Neuronal stem cell (in vitro differentiated cells): ENCODE data around the gene TNC.

ENCODE experiments used
- DNase-seq: peaks from one replicate; pipeline ENCODE4 v3.0.0-alpha.2; 2013; ENCODE audit warnings: low spot score
- H2AFZ ChIP-seq: one replicate; pipeline ENCODE4 v1.6.1; 2013; ENCODE audit warnings: mild to moderate bottlenecking, low read length, inconsistent platforms
- H2AK5ac ChIP-seq: 2 replicates; pipeline ENCODE4 v1.6.1; 2013; ENCODE audit warnings: low read depth, mild to moderate bottlenecking, inconsistent platforms, low read length, moderate library complexity, mixed read lengths
- H2BK120ac ChIP-seq: 2 replicates; pipeline ENCODE4 v1.6.1; 2013; ENCODE audit warnings: low read depth, mild to moderate bottlenecking, inconsistent platforms, low read length, moderate library complexity, mixed read lengths
- H2BK12ac ChIP-seq: one replicate; pipeline ENCODE4 v1.6.1; 2013; ENCODE audit warnings: low read length, inconsistent platforms
- H2BK15ac ChIP-seq: 2 replicates; pipeline ENCODE4 v1.6.1; 2013; ENCODE audit warnings: mild to moderate bottlenecking, low read length, inconsistent platforms, mixed read lengths
- H2BK5ac ChIP-seq: one replicate; pipeline ENCODE4 v1.6.1; 2013; ENCODE audit warnings: inconsistent platforms, mild to moderate bottlenecking, low read length, moderate library complexity
- H3K14ac ChIP-seq: one replicate; pipeline ENCODE4 v1.6.1; 2013; ENCODE audit warnings: low read length, inconsistent platforms
- H3K18ac ChIP-seq: 2 replicates; pipeline ENCODE4 v1.6.1; 2013; ENCODE audit warnings: low read length, inconsistent platforms
- H3K23ac ChIP-seq: 2 replicates; pipeline ENCODE4 v1.6.1; 2013; ENCODE audit warnings: low read depth, mild to moderate bottlenecking, mixed read lengths, low read length, inconsistent platforms; ENCODE audit not compliant: poor library complexity
- H3K27ac ChIP-seq: replicated peaks from 3 replicates; pipeline ENCODE4 v1.5.1; 2013; ENCODE audit warnings: low read length, inconsistent platforms
- H3K27me3 ChIP-seq, 3 experiments: 2 replicates each; pipeline ENCODE4 v1.6.1; 2013; ENCODE audit warnings: low read length in 3 of 3, mild to moderate bottlenecking in 2 of 3, inconsistent platforms in 1 of 3, low read depth in 1 of 3, mixed read lengths in 1 of 3, moderate library complexity in 1 of 3; ENCODE audit not compliant: control insufficient read depth in 3 of 3, insufficient read depth in 3 of 3
- H3K36me3 ChIP-seq, 2 donors: replicated peaks in 1 of 2; 2 replicates each; pipeline ENCODE4 v1.6.1; 2013; ENCODE audit warnings: low read length in 2 of 2; ENCODE audit not compliant: control insufficient read depth in 2 of 2, insufficient read depth in 2 of 2
- H3K4ac ChIP-seq: 2 replicates; pipeline ENCODE4 v1.6.1; 2013; ENCODE audit warnings: inconsistent platforms, mild to moderate bottlenecking, low read length, moderate library complexity
- H3K4me1 ChIP-seq, 2 donors: 1 replicate in 1 of 2; 2 replicates in 1 of 2; pipeline ENCODE4 v1.6.1; 2013; ENCODE audit warnings: low read length in 2 of 2, low read depth in 1 of 2; ENCODE audit not compliant: control insufficient read depth in 2 of 2, insufficient read depth in 1 of 2
- H3K4me2 ChIP-seq: one replicate; pipeline ENCODE4 v1.6.1; 2013; ENCODE audit warnings: mild to moderate bottlenecking, low read length, inconsistent platforms; ENCODE audit not compliant: insufficient read depth, poor library complexity, severe bottlenecking
- H3K4me3 ChIP-seq, 2 donors: 2 replicates each; pipeline ENCODE4 v1.5.1; 2013; ENCODE audit warnings: low read length in 2 of 2, mild to moderate bottlenecking in 2 of 2, inconsistent platforms in 1 of 2, moderate library complexity in 1 of 2
- H3K79me1 ChIP-seq: one replicate; pipeline ENCODE4 v1.6.1; 2013; ENCODE audit warnings: low read depth, mild to moderate bottlenecking, inconsistent platforms, low read length, moderate library complexity
- H3K9ac ChIP-seq: one replicate; pipeline ENCODE4 v1.6.1; 2013; ENCODE audit warnings: mild to moderate bottlenecking, low read depth, low read length, inconsistent platforms; ENCODE audit not compliant: poor library complexity
- H3K9me3 ChIP-seq, 2 donors: replicated peaks in 1 of 2; 2 replicates each; pipeline versions ENCODE3 to v1.6.1; 2013; ENCODE audit warnings: low read length in 2 of 2, mild to moderate bottlenecking in 2 of 2, inconsistent platforms in 1 of 2, low read depth in 1 of 2, mixed read lengths in 1 of 2, moderate library complexity in 1 of 2; ENCODE audit not compliant: control insufficient read depth in 2 of 2, insufficient read depth in 1 of 2
- H4K8ac ChIP-seq: one replicate; pipeline ENCODE4 v1.6.1; 2013; ENCODE audit warnings: low read depth, mild to moderate bottlenecking, inconsistent platforms, low read length, moderate library complexity
- H4K91ac ChIP-seq: one replicate; pipeline ENCODE4 v1.6.1; 2013; ENCODE audit warnings: low read length, low read depth, mild to moderate bottlenecking, inconsistent platforms; ENCODE audit not compliant: poor library complexity
- WGBS, 2 donors: extraction: QIAGEN DNeasy Blood & Tissue Kit; methylation state at CpG; one replicate each; pipeline ENCODE4 v1.1.7; 2013; ENCODE audit warnings: missing lambda C conversion rate in 2 of 2, mixed read lengths in 1 of 2; ENCODE audit not compliant: insufficient read length in 2 of 2, insufficient replicate concordance in 1 of 2; ENCODE audit errors: extremely low coverage in 2 of 2; 5-methylcytosine and 5-hydroxymethylcytosine counted together

TNC gene

DNA sequence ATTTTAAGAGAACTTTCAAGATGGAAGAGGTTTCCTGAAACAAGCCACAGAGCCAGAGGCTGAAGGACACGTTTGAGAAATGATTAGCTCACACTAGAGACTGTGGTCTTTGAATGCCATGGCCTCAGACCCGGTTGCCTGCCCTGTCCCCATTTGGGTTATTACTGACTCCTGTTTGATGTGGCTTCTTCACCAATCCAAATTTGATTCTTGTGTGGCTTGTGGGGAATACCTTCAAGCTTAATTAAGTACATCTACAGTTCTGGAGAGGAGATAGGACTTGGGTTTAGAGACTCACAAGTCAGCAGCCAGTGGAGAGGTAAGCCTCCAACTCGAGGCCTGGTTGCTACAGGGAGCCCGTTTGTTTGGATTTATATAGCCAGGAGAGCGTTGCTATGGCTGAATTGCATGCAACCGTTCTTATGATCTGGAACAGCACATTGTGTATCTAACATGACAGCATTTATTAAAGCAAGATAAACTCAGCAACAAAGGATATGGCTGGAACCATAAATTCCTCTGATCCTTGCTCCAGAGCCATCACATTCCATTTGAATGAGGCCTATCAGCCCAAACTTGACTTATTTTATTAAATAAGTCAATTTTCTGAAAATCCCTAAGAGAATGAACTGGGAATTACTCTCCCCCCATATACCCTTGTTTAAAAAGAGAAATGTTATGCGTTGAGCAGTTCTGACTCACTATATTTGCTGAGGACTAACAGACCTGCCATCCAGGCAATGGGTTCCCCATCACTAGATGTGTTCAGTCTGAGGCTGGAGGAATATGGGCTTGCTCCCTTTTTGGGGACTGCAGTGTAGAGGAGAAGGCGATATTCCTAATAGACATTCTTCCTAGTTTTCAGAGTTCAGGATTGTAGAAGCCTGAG, 99.2 kb downstream of the TNC start:
- peaks cover 0 to 6% (median 0%) of the 10 kb centered on the region in 3 experiments for H3K27me3 ChIP-seq
- no peak overlapping the region for H3K9ac ChIP-seq
- H2AFZ ChIP-seq, result no peak overlapping the region
- WGBS, 2 donors, result no CpG with 5 or more reads among the region's 8 CpGs
- no peak overlapping the region for H3K18ac ChIP-seq
- H4K8ac ChIP-seq, result no peak overlapping the region
- no peak overlapping the region for H2AK5ac ChIP-seq
- H3K4me2 ChIP-seq, result no peak overlapping the region
- no peak overlapping the region for H2BK120ac ChIP-seq
- DNase-seq, result no peak
- no peak overlapping the region for H2BK5ac ChIP-seq
- no peak overlapping the region for H3K14ac ChIP-seq
- H4K91ac ChIP-seq, result no peak overlapping the region
- no peak overlapping the region for H2BK15ac ChIP-seq
- peaks cover 0 to under 1% of the 10 kb centered on the region in 2 donors for H3K4me1 ChIP-seq
- no peak overlapping the region for H3K4me3 ChIP-seq
- no peaks in the 10 kb centered on the region for H3K79me1 ChIP-seq
- no peak overlapping the region for H2BK12ac ChIP-seq
- H3K9me3 ChIP-seq, result no peaks in the 10 kb centered on the region
- no peak overlapping the region for H3K27ac ChIP-seq
- no peak overlapping the region for H3K4ac ChIP-seq
- no peak overlapping the region for H3K23ac ChIP-seq
- no peaks in the 10 kb centered on the region for H3K36me3 ChIP-seq

DNA sequence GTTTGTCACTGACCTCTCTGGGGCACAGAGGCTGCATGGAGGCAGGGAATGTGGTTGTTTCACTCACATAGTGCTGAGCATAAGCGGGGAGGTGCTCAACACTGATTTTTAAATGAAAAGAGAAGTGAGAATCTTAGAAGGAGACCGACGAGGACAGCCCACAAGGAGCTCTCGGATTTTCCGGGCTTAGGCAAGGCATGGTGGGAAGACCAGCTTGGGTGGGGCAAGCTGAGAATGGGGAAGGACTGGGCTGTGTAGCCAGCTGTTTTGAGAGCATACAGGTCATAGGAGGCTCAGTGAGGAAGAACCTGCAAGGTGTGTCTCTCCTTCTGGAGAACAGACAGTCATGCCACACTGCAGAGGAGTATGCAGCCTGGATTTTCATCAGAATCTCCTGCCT, 101.6 kb downstream of the TNC start:
- H4K8ac ChIP-seq, result no peak overlapping the region
- no peak overlapping the region for H3K4me2 ChIP-seq
- no peak overlapping the region for H2AK5ac ChIP-seq
- H2BK120ac ChIP-seq, result no peak overlapping the region
- H3K9me3 ChIP-seq, result no peaks in the 10 kb centered on the region
- H3K36me3 ChIP-seq, result no peaks in the 10 kb centered on the region
- no peak overlapping the region for H2BK12ac ChIP-seq
- no CpG with 5 or more reads among the region's 5 CpGs for WGBS, 2 donors
- peaks cover 0 to 6% (median 0%) of the 10 kb centered on the region in 3 experiments for H3K27me3 ChIP-seq
- no peak overlapping the region for H2BK5ac ChIP-seq
- no peak overlapping the region for H3K27ac ChIP-seq
- H2BK15ac ChIP-seq, result no peak overlapping the region
- H3K4me3 ChIP-seq, result no peak overlapping the region
- no peak overlapping the region for H4K91ac ChIP-seq
- H3K9ac ChIP-seq, result no peak overlapping the region
- H3K4ac ChIP-seq, result no peak overlapping the region
- H3K18ac ChIP-seq, result no peak overlapping the region
- peaks cover 0 to 4% of the 10 kb centered on the region in 2 donors for H3K4me1 ChIP-seq
- peaks cover 2% of the 10 kb centered on the region for H3K79me1 ChIP-seq
- no peak overlapping the region for H2AFZ ChIP-seq
- H3K14ac ChIP-seq, result no peak overlapping the region
- no peak for DNase-seq
- H3K23ac ChIP-seq, result no peak overlapping the region

- H3K18ac ChIP-seq, result no peak overlapping the region
- H3K79me1 ChIP-seq, result peaks cover 2% of the 10 kb centered on the region
- no peaks in the 10 kb centered on the region for H3K36me3 ChIP-seq
- peak; percentile 32 for DNase-seq
- H4K8ac ChIP-seq, result no peak overlapping the region
- no peak overlapping the region for H3K23ac ChIP-seq
- no peak overlapping the region for H3K9ac ChIP-seq
- H2BK120ac ChIP-seq, result no peak overlapping the region
- no peak overlapping the region for H3K4me2 ChIP-seq
- no peak overlapping the region for H4K91ac ChIP-seq
- H3K27me3 ChIP-seq, result peaks cover 0 to 7% (median 0%) of the 10 kb centered on the region in 3 experiments
- H3K14ac ChIP-seq, result no peak overlapping the region
- H3K27ac ChIP-seq, result no peak overlapping the region
- H2AFZ ChIP-seq, result no peak overlapping the region
- H3K4me3 ChIP-seq, result peak overlapping the region in 1 of 2 donors; percentile 16
- no peaks in the 10 kb centered on the region for H3K9me3 ChIP-seq
- no CpG with 5 or more reads among the region's 4 CpGs for WGBS, 2 donors
- no peak overlapping the region for H2BK12ac ChIP-seq
- peaks cover 0 to 4% of the 10 kb centered on the region in 2 donors for H3K4me1 ChIP-seq
- H2AK5ac ChIP-seq, result no peak overlapping the region
- H3K4ac ChIP-seq, result no peak overlapping the region
- H2BK5ac ChIP-seq, result no peak overlapping the region
- H2BK15ac ChIP-seq, result no peak overlapping the region
These were observed 102.8 kb downstream of the TNC start for GRCh38 chr9:115015018-115015635.

DNA sequence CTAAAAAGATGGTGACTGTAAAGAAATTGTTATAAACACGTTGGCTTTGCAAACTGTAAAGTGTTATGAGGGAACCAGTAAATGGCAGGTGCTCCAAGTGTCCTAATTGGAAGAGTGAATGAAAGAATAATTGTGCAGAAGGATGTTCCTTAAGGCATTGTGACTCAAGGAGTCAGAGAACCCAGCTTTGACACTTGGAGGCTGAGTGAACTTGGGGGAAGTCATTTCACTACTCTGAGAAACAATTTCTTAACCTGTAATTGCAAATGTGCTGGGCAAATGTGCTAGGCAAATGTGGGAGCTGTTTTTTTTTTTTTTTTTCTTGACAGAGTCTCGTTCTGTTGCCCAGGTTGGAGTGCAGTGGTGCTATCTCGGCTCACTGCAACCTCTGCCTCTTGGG, 103.5 kb downstream of the TNC start:
- no peak overlapping the region for H3K4me2 ChIP-seq
- no peak overlapping the region for H3K18ac ChIP-seq
- no CpG with 5 or more reads among the region's 3 CpGs for WGBS, 2 donors
- H3K36me3 ChIP-seq, result no peaks in the 10 kb centered on the region
- H4K8ac ChIP-seq, result no peak overlapping the region
- no peak overlapping the region for H3K14ac ChIP-seq
- peaks cover 0 to 10% (median 0%) of the 10 kb centered on the region in 3 experiments for H3K27me3 ChIP-seq
- H2BK15ac ChIP-seq, result no peak overlapping the region
- H3K4me1 ChIP-seq, result peaks cover 0 to 4% of the 10 kb centered on the region in 2 donors
- H2BK12ac ChIP-seq, result no peak overlapping the region
- no peak overlapping the region for H2AK5ac ChIP-seq
- H3K9me3 ChIP-seq, result no peaks in the 10 kb centered on the region
- H2AFZ ChIP-seq, result no peak overlapping the region
- H3K23ac ChIP-seq, result no peak overlapping the region
- no peak overlapping the region for H3K4me3 ChIP-seq
- H2BK5ac ChIP-seq, result no peak overlapping the region
- peaks cover 2% of the 10 kb centered on the region for H3K79me1 ChIP-seq
- no peak for DNase-seq
- H3K27ac ChIP-seq, result no peak overlapping the region
- no peak overlapping the region for H4K91ac ChIP-seq
- no peak overlapping the region for H3K9ac ChIP-seq
- no peak overlapping the region for H2BK120ac ChIP-seq
- no peak overlapping the region for H3K4ac ChIP-seq
